HEK293 (cell line): Measurements from ENCODE around the gene GNPTAB.

ENCODE experiments used
- CTCF ChIA-PET: fragments of 350-600 bp; formaldehyde crosslinking; extraction: SDS; loops from one replicate; lab custom pipeline; 2021; ENCODE audit warnings: antibody characterized with exemption; lab: Yijun Ruan, JAX
- POLR2A ChIA-PET: fragments of 300-600 bp; formaldehyde crosslinking; extraction: SDS; loops from one replicate; lab custom pipeline; 2020; ENCODE audit warnings: antibody characterized with exemption, inconsistent platforms; lab: Yijun Ruan, JAX
- H3K27ac ChIP-seq: fragments of 200-500 bp; sonication (Bioruptor generic); 2 replicates; pipeline ENCODE4 v1.5.1; 2014; ENCODE audit warnings: low read depth, low read length, control low read depth, inconsistent platforms; ENCODE audit errors: extremely low read depth
- H3K36me3 ChIP-seq, 2 experiments: fragments of 200-500 bp in 1 of 2; sonication (Bioruptor generic) in 1 of 2; 1 replicate in 1 of 2; 2 replicates in 1 of 2; pipeline ENCODE4 v1.5.1; 2014 to 2017; ENCODE audit warnings: inconsistent platforms in 2 of 2, low read length in 2 of 2; ENCODE audit not compliant: control insufficient read depth in 2 of 2, insufficient read depth in 1 of 2
- H3K4me1 ChIP-seq: fragments of 200-500 bp; sonication (Bioruptor generic); 2 replicates; pipeline ENCODE4 v1.5.1; 2014; ENCODE audit warnings: mild to moderate bottlenecking, low read length, inconsistent platforms; ENCODE audit not compliant: control insufficient read depth, insufficient read depth
- H3K4me3 ChIP-seq: 2 replicates; pipeline ENCODE4 v1.5.1; 2011; ENCODE audit warnings: low read depth, mild to moderate bottlenecking, control low read depth, low read length, moderate library complexity
- H3K9me3 ChIP-seq: fragments of 200-500 bp; sonication (Bioruptor generic); 2 replicates; pipeline ENCODE4 v1.5.1; 2014; ENCODE audit warnings: low read depth, low read length, inconsistent platforms; ENCODE audit not compliant: control insufficient read depth, insufficient read depth
- HOXD13 ChIP-seq: sonication (generic); formaldehyde crosslinking; IDR thresholded peaks from 2 replicates; pipeline ENCODE4 v1.8.0; 2022; ENCODE audit warnings: missing genetic modification reagents, borderline replicate concordance
- IKZF3 ChIP-seq: fragments of 450-650 bp; IDR thresholded peaks from 2 replicates; pipeline ENCODE4 v1.5.0; 2018; ENCODE audit warnings: missing biosample characterization, mild to moderate bottlenecking, missing genetic modification characterization, moderate library complexity
- KLF16 ChIP-seq: fragments of 450-650 bp; formaldehyde crosslinking; IDR thresholded peaks from 2 replicates; pipeline ENCODE4 v1.5.1; 2017; ENCODE audit warnings: missing biosample characterization, missing genetic modification characterization
- SP3 ChIP-seq: fragments of 450-650 bp; formaldehyde crosslinking; IDR thresholded peaks from 2 replicates; pipeline ENCODE4 v1.5.1; 2016; ENCODE audit warnings: missing biosample characterization, missing genetic modification characterization
- ZFP41 ChIP-seq: fragments of 450-650 bp; formaldehyde crosslinking; IDR thresholded peaks from 2 replicates; pipeline ENCODE4 v1.5.1; 2016; ENCODE audit warnings: missing biosample characterization, missing genetic modification characterization, borderline replicate concordance
- ZNF114 ChIP-seq: fragments of 450-650 bp; formaldehyde crosslinking; IDR thresholded peaks from 2 replicates; pipeline ENCODE4 v1.5.0; 2017; ENCODE audit warnings: missing biosample characterization, missing genetic modification characterization
- ZNF138 ChIP-seq: fragments of 450-650 bp; formaldehyde crosslinking; IDR thresholded peaks from 2 replicates; pipeline ENCODE4 v1.5.1; 2016; ENCODE audit warnings: missing biosample characterization, missing genetic modification characterization, borderline replicate concordance
- ZNF404 ChIP-seq: fragments of 450-650 bp; formaldehyde crosslinking; IDR thresholded peaks from 2 replicates; pipeline ENCODE4 v1.5.1; 2017; ENCODE audit warnings: missing biosample characterization, missing genetic modification characterization
- ZNF48 ChIP-seq: fragments of 450-650 bp; formaldehyde crosslinking; IDR thresholded peaks from 2 replicates; pipeline ENCODE4 v1.5.1; 2016; ENCODE audit warnings: missing biosample characterization, missing genetic modification characterization
- ZNF501 ChIP-seq: fragments of 450-650 bp; formaldehyde crosslinking; IDR thresholded peaks from 2 replicates; pipeline ENCODE4 v1.5.1; 2016; ENCODE audit warnings: missing biosample characterization, missing genetic modification characterization
- ZNF571 ChIP-seq: fragments of 450-650 bp; formaldehyde crosslinking; IDR thresholded peaks from 2 replicates; pipeline ENCODE4 v1.5.0; 2017; ENCODE audit warnings: missing biosample characterization, missing genetic modification characterization
- ZNF610 ChIP-seq: fragments of 450-650 bp; formaldehyde crosslinking; IDR thresholded peaks from 2 replicates; pipeline ENCODE4 v1.5.1; 2016; ENCODE audit warnings: missing biosample characterization, missing genetic modification characterization, borderline replicate concordance
- ZNF623 ChIP-seq: fragments of 450-650 bp; formaldehyde crosslinking; IDR thresholded peaks from 2 replicates; pipeline ENCODE4 v1.5.1; 2016; ENCODE audit warnings: missing biosample characterization, missing genetic modification characterization
- ZNF658 ChIP-seq: fragments of 450-650 bp; formaldehyde crosslinking; IDR thresholded peaks from 2 replicates; pipeline ENCODE4; 2016; ENCODE audit warnings: missing biosample characterization, missing genetic modification characterization
- ZNF664 ChIP-seq: fragments of 450-650 bp; formaldehyde crosslinking; IDR thresholded peaks from 2 replicates; pipeline ENCODE4 v1.5.1; 2016; ENCODE audit warnings: missing biosample characterization, missing genetic modification characterization
- TF ChIP-seq, protein P1 (sequence below): fragments of 450-650 bp; formaldehyde crosslinking; IDR thresholded peaks from 2 replicates; pipeline ENCODE4 v1.5.1; 2016; ENCODE audit warnings: missing biosample characterization, missing genetic modification characterization, borderline replicate concordance
- TF ChIP-seq, protein P2 (sequence below): fragments of 450-650 bp; formaldehyde crosslinking; IDR thresholded peaks from 2 replicates; pipeline ENCODE4 v1.5.1; 2016; ENCODE audit warnings: missing biosample characterization, missing genetic modification characterization
- TF ChIP-seq, protein P3 (sequence below): fragments of 450-650 bp; formaldehyde crosslinking; optimal IDR thresholded peaks from 2 replicates; pipeline ENCODE3; 2016; ENCODE audit warnings: missing biosample characterization, mild to moderate bottlenecking, missing genetic modification characterization
- TF ChIP-seq, protein P4 (sequence below): fragments of 450-650 bp; formaldehyde crosslinking; IDR thresholded peaks from 2 replicates; pipeline ENCODE4 v1.5.1; 2016; ENCODE audit warnings: missing biosample characterization, missing genetic modification characterization

Gene GNPTAB

DNA sequence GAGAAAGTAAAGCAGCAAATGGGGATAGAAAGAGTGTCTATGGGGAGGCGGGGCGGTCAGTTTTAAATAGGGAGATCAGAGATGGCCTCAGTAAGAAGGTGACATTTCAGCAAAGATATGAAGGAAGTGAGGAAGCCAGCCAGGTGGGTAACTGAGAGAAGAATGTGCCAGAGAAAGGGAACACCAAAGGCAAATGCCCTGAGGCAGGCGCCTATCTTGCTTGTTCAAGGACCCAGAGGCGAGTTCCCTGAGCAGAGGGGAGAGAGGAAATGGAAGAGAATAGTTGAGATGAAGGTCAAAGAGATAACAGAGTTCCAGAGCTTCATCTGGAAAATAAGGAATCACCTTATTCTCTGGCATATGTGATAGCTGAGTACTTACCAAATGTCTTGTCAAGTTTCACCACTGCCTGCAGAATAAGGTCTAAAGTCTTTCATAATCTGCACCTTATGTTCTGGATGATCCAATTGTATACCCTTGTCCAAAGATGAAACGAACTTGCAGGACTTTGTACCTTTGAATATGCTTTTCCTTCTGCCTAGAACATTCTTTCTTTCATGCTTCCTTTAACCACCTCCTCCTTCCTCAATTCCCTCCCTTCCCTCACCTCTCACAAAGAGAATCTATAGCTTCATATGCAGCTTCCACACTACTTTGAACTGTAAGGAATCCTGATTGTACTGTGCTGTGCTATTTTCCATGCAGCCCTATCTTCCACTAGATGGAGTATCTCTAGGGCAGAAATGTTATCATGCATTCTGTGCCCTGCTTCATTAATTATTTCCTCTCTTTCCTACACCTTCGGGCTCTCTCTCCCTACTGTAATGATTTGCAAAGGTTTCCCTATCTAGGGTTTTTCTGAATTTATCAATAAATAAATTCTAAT lies 38.5 kb downstream of the GNPTAB start:
- CTCF ChIA-PET: interaction anchor here (0.6 to 3.0 kb wide), 8 partner anchors 12 to 187 kb away, joined by 3 to 19 read pairs (median 6); partner anchors contain the start of gene GNPTAB
- H3K27ac ChIP-seq: no peak overlapping the region

DNA sequence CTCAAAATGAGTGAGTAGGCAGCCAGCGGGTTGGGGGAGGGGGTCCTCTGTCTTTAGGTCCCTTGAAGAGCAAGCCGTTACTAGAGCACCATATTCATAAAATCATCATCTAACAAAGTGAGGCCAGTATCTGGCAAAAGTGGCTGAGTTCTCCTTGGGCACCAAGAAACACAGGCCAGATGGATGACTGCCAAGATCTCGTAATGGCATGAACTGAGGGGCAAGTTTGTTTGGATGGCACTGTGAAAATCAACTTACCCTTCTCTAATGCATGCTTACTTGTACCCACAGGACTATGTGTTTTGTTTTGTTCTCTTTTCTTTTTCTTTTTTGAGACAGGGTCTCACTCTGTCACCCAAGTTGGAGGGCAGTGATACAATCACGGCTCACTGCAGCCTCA lies 41.6 kb downstream of the GNPTAB start:
- no peak for TF ChIP-seq KLF16 (tag by site-specific recombination)
- no peak for TF ChIP-seq ZFP41 (tag by site-specific recombination)
- TF ChIP-seq ZNF501: no peak
- TF ChIP-seq, protein P1, sequence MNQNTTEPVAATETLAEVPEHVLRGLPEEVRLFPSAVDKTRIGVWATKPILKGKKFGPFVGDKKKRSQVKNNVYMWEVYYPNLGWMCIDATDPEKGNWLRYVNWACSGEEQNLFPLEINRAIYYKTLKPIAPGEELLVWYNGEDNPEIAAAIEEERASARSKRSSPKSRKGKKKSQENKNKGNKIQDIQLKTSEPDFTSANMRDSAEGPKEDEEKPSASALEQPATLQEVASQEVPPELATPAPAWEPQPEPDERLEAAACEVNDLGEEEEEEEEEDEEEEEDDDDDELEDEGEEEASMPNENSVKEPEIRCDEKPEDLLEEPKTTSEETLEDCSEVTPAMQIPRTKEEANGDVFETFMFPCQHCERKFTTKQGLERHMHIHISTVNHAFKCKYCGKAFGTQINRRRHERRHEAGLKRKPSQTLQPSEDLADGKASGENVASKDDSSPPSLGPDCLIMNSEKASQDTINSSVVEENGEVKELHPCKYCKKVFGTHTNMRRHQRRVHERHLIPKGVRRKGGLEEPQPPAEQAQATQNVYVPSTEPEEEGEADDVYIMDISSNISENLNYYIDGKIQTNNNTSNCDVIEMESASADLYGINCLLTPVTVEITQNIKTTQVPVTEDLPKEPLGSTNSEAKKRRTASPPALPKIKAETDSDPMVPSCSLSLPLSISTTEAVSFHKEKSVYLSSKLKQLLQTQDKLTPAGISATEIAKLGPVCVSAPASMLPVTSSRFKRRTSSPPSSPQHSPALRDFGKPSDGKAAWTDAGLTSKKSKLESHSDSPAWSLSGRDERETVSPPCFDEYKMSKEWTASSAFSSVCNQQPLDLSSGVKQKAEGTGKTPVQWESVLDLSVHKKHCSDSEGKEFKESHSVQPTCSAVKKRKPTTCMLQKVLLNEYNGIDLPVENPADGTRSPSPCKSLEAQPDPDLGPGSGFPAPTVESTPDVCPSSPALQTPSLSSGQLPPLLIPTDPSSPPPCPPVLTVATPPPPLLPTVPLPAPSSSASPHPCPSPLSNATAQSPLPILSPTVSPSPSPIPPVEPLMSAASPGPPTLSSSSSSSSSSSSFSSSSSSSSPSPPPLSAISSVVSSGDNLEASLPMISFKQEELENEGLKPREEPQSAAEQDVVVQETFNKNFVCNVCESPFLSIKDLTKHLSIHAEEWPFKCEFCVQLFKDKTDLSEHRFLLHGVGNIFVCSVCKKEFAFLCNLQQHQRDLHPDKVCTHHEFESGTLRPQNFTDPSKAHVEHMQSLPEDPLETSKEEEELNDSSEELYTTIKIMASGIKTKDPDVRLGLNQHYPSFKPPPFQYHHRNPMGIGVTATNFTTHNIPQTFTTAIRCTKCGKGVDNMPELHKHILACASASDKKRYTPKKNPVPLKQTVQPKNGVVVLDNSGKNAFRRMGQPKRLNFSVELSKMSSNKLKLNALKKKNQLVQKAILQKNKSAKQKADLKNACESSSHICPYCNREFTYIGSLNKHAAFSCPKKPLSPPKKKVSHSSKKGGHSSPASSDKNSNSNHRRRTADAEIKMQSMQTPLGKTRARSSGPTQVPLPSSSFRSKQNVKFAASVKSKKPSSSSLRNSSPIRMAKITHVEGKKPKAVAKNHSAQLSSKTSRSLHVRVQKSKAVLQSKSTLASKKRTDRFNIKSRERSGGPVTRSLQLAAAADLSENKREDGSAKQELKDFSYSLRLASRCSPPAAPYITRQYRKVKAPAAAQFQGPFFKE (tag by site-specific recombination): no peak
- no peak for TF ChIP-seq ZNF48
- no peak for TF ChIP-seq ZNF138 (tag by site-specific recombination)
- no peak for TF ChIP-seq ZNF610 (tag by site-specific recombination)
- no peak for TF ChIP-seq ZNF623 (tag by site-specific recombination)
- TF ChIP-seq, protein P2, sequence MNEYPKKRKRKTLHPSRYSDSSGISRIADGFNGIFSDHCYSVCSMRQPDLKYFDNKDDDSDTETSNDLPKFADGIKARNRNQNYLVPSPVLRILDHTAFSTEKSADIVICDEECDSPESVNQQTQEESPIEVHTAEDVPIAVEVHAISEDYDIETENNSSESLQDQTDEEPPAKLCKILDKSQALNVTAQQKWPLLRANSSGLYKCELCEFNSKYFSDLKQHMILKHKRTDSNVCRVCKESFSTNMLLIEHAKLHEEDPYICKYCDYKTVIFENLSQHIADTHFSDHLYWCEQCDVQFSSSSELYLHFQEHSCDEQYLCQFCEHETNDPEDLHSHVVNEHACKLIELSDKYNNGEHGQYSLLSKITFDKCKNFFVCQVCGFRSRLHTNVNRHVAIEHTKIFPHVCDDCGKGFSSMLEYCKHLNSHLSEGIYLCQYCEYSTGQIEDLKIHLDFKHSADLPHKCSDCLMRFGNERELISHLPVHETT: no peak
- TF ChIP-seq ZNF571 (tag by site-specific recombination): no peak
- no peak for TF ChIP-seq HOXD13 (CRISPR knock-in tag)
- TF ChIP-seq, protein P3, sequence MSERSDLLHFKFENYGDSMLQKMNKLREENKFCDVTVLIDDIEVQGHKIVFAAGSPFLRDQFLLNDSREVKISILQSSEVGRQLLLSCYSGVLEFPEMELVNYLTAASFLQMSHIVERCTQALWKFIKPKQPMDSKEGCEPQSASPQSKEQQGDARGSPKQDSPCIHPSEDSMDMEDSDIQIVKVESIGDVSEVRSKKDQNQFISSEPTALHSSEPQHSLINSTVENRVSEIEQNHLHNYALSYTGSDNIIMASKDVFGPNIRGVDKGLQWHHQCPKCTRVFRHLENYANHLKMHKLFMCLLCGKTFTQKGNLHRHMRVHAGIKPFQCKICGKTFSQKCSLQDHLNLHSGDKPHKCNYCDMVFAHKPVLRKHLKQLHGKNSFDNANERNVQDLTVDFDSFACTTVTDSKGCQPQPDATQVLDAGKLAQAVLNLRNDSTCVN (tag by site-specific recombination): no peak
- no peak for TF ChIP-seq ZNF114 (tag by site-specific recombination)
- no peak for TF ChIP-seq SP3 (tag by site-specific recombination)
- no peak for TF ChIP-seq ZNF404 (tag by site-specific recombination)
- H3K36me3 ChIP-seq: peaks cover 0 to 4% of the 10 kb centered on the region in 2 experiments; a peak in 2 of 3 replicates
- H3K4me3 ChIP-seq: no peak overlapping the region
- ChIA-PET CTCF (no interaction called here), POLR2A (no interaction called here)
- no peaks in the 10 kb centered on the region for H3K4me1 ChIP-seq
- H3K27ac ChIP-seq: no peak overlapping the region
- H3K9me3 ChIP-seq: no peaks in the 10 kb centered on the region

More for the DNA sequence above, 38.5 kb downstream of the GNPTAB start:
- no peak for TF ChIP-seq ZNF658
- TF ChIP-seq, protein P4, sequence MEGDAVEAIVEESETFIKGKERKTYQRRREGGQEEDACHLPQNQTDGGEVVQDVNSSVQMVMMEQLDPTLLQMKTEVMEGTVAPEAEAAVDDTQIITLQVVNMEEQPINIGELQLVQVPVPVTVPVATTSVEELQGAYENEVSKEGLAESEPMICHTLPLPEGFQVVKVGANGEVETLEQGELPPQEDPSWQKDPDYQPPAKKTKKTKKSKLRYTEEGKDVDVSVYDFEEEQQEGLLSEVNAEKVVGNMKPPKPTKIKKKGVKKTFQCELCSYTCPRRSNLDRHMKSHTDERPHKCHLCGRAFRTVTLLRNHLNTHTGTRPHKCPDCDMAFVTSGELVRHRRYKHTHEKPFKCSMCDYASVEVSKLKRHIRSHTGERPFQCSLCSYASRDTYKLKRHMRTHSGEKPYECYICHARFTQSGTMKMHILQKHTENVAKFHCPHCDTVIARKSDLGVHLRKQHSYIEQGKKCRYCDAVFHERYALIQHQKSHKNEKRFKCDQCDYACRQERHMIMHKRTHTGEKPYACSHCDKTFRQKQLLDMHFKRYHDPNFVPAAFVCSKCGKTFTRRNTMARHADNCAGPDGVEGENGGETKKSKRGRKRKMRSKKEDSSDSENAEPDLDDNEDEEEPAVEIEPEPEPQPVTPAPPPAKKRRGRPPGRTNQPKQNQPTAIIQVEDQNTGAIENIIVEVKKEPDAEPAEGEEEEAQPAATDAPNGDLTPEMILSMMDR (tag by site-specific recombination): peak; percentile 33; the same call in 1 of the 2 replicates
- TF ChIP-seq ZNF664: no peak
- no peak for TF ChIP-seq IKZF3 (tag by site-specific recombination)
- Histone ChIP-seq H3K4me3 (no peak overlapping the region), H3K9me3 (no peaks in the 10 kb centered on the region), H3K36me3 (peaks cover 0 to 4% of the 10 kb centered on the region in 2 experiments; a peak in 2 of 3 replicates), H3K4me1 (no peaks in the 10 kb centered on the region)
- POLR2A ChIA-PET: no interaction called here
